SU-DHL-6 (cell line): ENCODE data around the gene KYAT1.

ENCODE experiments used
- EZH2phosphoT487 ChIP-seq: fragments of 200-600 bp; sonication (generic), shearing (Covaris generic); conservative IDR thresholded peaks from 2 replicates; pipeline ENCODE4 v1.6.1; 2018; ENCODE audit warnings: mild to moderate bottlenecking, antibody characterized with exemption, low read length, moderate library complexity, mixed read lengths
- TF ChIP-seq, protein P1 (sequence below): fragments of 200-600 bp; sonication (generic); IDR thresholded peaks from one replicate; pipeline ENCODE4 v1.5.1; 2017; ENCODE audit warnings: antibody characterized with exemption, mild to moderate bottlenecking, low read length, moderate library complexity; ENCODE audit not compliant: insufficient read depth, poor library complexity, severe bottlenecking

GRCh38 chr9:128807827-128808226, 73.9 kb downstream of the KYAT1 start:
- TF ChIP-seq, protein P1, sequence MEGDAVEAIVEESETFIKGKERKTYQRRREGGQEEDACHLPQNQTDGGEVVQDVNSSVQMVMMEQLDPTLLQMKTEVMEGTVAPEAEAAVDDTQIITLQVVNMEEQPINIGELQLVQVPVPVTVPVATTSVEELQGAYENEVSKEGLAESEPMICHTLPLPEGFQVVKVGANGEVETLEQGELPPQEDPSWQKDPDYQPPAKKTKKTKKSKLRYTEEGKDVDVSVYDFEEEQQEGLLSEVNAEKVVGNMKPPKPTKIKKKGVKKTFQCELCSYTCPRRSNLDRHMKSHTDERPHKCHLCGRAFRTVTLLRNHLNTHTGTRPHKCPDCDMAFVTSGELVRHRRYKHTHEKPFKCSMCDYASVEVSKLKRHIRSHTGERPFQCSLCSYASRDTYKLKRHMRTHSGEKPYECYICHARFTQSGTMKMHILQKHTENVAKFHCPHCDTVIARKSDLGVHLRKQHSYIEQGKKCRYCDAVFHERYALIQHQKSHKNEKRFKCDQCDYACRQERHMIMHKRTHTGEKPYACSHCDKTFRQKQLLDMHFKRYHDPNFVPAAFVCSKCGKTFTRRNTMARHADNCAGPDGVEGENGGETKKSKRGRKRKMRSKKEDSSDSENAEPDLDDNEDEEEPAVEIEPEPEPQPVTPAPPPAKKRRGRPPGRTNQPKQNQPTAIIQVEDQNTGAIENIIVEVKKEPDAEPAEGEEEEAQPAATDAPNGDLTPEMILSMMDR, result no peak
- TF ChIP-seq EZH2phosphoT487, result no peak
